GM19372 (cell line): ENCODE data around the gene IFITM1.
"Not testable (repeated sequence)": the region's sequence is repeated elsewhere in the genome, so short reads cannot be mapped to it uniquely, and the experiment has no call there.

Source experiments
- ATAC-seq: cut with Tn5 transposase; IDR thresholded peaks from one replicate; pipeline ENCODE4 v1.9.1; 2021; ENCODE audit warnings: mild to moderate bottlenecking, low read depth, moderate library complexity; ENCODE audit not compliant: unreplicated experiment

Gene IFITM1

DNA sequence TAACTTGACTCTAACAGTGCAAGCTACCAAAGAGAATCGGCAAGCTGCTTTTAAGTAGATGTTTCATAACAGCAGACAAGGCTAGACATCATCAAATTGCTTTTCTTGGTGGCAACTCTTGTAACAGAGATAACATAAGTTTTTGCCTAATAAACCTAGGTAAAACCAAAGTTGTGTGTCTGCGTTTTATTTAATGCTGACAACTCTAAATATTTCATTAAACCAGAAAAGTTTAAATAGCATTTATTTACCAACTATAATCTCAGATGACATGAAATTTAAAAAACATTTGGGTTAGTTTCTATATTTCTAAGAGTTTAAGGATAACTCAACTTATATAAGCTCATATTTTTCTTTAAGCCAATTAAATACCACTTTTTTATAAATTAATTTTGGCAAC is 26.1 kb downstream of the IFITM1 start:
- no peak for ATAC-seq

DNA sequence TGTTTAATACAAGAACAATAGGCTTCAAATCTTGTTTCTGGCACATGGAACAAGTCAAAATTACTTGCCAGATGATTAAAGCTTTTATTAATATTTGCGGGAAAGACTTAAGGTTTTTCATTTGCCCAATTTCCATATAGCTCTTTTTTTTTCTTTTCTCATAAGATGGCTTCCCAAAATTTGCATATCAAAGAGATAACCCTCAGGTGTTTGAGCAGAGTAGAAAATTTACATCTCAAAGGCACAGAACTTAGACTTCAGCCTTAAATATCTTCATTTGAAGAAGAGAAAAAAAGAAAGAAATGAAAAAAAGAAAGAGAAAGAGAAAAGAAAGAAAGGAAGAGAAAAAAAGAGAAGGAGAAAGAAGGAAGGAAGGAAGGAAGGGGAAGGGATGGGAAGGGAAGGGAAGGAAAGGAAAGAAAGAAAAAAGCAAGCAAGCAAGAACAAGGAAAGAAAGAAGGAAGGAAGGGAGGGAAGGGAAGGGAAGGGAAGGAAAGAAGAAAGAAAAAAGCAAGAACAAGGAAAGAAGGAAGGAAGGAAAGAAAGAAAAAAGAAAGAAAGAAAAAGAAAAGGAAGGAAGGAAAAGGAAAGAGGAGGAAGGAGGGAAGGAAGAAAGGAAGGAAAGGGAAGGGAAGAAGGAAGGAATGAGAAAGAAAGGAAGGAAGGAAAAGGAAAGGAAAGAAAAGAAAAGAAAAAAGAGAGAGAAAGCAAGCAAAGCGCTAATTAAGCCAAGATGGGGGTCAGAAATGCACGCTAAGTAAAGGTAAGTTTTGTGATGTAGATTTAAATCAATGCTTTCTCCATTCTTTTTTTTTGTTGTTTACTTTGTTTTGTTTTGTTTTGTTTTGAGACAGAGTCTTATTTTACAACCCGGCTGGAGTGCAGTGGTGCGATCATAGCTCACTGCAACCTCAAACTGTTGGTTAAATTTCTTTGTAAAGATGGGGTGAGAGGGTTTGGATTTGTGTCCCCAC is 27.0 kb downstream of the IFITM1 start:
- no peak for ATAC-seq

DNA sequence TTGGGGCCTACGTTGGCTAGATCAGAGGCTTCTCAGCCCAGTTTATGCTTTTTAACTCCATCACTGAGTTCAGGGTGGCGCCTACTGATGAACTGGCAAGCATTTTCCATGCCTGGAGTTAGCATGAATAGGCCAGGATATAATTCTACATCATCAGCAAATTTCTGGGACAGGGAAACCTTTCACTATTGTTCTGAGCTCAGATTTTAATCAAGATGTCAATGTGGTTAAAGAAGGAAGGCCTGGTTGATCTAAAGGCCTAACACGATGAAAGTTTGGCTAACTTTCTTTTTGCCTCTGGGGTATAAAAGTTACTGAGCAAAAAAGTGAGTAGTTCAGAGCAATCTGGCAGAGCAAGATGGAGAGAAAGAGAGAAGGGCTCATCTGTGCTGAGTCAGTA is 28.5 kb downstream of the IFITM1 start:
- no peak for ATAC-seq

GRCh38 chr11:344836-345578 is 31.2 kb downstream of the IFITM1 start:
- ATAC-seq = no peak

GRCh38 chr11:346529-346928 is 32.7 kb downstream of the IFITM1 start:
- no peak for ATAC-seq

DNA sequence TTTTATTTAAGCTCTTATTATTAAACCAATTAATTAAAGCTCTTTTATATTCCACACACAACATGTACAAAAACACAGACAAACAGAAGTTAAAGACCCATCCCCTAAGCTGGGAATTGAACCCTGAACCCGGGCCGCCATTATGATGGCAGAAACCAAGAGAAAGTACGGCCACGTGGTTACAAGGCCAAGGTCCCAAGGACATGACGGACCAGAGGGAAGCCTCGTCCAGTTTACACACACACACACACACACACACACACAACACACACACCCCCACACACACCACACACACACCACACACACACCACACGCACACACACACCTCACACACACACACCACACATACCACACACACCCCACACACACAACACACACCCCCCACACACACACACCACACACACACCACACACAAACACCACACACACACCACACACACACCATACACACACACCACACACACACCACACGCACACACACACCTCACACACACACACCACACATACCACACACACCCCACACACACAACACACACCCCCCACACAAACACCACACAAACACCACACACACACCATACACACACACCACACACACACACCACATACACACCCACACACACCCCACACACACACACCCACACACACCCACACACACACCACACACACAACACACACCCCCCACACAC is 35.6 kb downstream of the IFITM1 start:
- ATAC-seq = not testable (repeated sequence)

GRCh38 chr11:350033-350722 is 36.3 kb downstream of the IFITM1 start:
- peak; percentile 21 for ATAC-seq

GRCh38 chr11:350723-351255 is 36.9 kb downstream of the IFITM1 start:
- peak; percentile 47 for ATAC-seq

DNA sequence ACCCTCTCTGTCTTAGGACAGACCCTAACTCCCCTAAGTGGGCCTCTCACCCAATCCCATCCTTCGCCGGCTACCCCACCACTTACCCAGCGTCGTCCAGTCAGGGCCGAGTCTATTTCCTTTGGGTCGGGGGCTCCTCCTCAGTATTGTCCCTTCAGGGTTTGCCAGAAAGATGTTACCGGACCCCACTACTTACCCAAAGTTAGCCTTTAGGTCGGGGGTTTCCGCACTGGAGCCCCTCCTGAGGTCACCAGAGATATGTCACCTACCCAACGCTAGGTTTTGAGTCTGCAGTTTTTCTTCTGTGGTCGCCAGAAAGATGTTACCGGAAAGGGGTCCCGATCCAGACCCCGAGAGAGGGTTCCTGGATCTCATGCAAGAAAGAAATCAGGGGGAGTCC is 37.6 kb downstream of the IFITM1 start:
- ATAC-seq = no peak

DNA sequence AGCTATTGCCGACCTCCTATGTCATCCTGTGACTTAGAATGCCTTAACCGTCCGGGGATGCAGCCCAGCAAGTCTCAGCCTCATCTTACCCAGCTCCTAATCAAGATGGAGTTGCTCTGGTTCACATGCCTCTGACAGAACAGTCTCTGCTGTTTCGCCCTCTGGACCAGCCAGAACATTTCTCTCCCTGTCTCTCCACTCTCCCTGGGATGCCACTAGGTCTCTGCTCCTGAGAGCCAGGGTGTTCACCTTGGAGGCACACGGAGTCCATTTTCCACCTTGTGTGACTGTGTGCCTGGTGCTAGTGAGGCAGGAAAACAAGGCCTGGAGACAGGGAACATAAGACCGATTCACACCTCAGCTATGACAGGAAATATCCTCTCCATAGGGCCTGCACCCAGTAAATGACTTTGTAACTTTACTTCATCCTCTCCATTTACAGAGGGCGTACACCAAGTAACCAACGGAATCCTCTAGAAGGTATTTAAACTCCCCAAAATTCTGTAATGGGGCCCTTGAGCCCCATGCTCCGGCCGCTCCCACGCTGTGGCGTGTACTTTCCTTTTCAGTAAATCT is 38.7 kb downstream of the IFITM1 start:
- no peak for ATAC-seq

DNA sequence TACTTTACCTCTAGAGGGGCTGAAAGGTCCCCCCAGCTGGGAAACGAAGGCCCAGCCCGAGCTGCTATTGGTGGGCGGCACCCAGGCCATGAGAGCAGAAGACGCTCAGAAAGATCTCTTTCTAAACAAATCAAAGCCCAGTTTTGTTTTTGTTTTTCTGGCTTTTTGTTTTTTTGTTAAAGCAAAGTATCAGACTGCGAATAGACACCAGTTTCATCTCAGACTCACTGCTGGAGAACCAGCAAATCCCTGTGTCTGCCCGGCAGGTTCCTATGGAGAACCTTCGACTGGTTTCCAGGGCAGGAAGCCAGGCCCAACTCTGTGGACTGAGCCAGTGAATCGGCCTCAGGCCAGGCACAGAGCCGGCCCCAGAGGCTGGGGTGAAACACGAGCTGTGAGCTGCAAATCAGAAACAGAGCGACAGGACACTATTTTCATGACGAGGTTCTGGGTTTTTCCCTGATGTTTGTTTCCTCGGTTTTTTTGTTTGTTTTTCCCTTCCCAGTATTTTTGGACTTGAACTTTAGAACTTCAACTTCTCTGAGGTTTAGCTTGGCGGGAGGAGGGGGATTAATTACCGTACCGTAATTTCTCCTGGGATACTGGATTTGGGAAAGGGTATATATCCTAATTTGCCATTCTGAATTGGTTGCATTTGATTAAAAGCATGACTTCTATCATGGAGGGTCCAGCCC is 39.5 kb downstream of the IFITM1 start:
- ATAC-seq = no peak

DNA sequence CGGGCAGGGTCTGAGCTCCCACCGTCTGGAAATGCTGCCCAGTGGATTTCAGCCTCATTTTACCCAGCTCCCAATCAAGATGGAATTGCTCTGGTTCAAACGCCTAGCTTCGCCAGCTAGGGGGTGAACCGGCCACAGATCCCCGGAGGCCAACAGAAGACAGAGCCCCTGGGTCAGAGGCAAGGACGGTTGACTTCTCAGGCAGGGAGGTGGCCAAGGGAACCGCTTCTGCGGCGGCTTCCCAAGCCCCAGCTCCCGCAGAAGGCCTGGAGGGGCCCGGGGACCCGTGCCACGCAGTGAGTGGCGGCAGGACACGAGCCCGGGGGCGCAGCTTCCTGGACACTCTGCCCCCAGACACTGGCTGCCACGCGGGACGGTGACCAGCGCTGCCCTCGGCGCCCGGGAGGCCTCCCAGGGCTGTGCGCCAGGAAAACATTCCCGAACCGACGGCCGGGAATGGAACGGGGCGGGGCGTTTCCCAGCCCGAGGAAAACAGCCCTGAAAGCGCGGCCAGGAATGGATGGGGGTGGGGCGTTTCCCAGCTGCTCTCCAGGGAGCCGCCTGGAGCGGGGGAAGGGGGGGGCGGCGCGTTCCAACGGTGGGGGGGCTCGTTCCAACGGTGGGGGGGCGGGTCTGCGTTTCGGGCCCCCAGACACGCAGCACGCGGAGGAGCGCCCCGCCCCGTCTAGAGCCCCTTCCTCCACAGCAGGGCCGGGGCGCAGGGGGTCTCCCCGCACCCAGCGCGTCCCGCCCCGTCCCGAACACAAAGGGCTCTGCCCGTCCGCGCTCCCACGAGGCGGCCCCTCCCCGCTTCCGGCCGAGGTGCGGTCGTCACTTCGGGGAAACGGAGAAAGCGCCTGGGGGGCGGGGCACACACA is 42.0 kb downstream of the IFITM1 start:
- ATAC-seq = no peak

DNA sequence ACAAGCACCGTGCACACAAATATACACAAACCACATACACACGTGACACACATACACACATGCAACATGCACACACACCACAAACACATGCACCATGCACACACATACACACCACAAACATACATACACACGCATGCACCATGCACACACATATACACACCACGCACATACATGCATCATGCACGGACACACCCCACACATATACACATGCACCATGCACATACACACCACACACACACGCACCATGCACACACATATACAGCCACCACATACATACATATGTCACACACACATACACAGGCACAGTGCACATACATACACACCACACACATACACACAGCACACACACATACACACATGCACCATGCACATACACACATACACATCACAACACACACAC is 42.8 kb downstream of the IFITM1 start:
- ATAC-seq = no peak

DNA sequence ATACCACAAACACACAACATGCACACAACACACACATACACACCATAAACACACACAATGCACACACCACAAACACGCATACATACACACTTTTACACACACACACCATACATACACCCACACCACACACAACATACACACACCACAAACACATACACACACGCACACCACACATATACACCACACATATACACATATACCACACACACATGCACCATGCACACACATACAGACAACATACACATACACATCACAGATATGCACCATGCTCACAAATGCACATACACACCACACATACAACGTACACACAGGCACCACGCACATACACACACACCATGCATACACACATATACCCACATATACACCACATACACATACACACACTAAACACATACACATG is 43.7 kb downstream of the IFITM1 start:
- no peak for ATAC-seq

DNA sequence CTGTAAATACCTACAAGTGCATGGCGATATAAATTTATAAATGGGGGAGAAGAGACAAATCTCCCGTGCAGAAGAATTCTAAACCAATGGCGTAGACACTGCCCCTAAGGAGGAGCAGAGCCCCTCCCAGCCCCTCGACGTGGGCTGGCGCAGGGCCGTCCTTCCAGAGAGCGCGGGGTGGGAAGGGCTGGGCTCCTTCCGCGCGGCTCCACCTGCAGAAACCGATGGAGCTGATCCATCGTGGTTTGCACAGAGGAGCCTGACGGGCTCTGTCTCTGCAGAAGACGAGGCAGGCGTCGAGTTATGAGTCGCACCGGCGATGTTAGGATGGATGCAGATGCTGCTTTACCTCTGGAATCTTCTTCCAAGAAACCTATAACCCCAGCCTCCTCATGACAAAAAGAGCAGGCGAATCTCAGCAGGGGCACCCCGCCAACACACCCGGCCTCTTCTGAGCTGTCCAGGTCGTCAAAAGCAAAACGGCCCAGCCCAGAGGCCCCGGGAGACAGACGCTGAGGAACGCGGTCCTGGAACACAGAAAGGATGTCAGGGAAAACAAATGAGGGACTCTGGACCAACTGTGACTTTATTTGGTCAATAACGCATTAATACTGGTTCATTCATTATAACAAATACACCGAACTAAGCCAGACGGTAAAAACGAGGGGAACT is 44.4 kb downstream of the IFITM1 start:
- no peak for ATAC-seq

DNA sequence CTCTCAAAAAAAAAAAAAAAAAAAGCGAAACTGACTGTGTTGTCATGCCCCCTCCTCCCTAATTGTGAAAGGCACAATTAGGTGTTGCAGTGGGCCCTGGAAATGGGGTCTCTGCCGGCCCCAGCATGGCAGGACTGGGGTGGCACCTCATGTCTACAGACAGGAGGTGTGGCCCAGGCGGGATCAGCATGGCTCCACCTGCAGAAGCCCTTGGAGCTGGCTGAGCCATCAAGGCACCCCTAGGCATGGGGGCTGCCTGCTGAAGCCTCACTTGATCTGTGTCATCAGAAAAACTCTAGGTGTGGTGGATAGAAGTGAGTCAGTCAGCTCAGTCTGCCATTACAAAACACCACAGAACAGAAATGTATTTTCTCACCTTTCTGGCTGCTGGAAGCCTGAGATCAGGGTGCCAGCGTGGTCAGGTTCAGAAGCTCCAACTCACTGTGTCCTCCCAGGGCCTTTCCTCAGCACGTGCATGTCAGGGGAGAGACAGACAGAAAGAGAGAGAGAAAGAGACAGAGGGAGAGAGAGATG is 45.4 kb downstream of the IFITM1 start:
- no peak for ATAC-seq
